ENCODE data around the gene PP2D1.
"Not testable (repeated sequence)": the region's sequence is repeated elsewhere in the genome, so short reads cannot be mapped to it uniquely, and the experiment has no call there.

DNA sequence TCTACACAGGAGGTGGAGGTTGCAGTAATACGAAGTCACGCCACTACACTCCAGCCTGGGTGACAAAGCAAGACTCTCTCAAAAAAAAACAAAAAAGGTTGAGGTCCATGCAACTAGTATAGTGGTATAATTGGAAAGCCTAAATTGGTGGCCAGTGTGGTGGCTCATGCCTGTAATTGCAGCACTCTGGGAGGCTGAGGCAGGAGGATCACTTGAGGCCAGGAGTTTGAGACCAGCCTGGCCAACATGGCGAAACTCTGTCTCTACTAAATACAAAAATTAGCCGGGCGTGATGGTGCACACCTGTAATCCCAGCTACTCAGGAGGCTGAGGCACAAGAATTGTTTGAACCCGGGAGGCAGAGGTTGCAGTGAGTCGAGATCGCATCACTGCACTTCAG is 23.2 kb downstream of the PP2D1 start:
- not testable (repeated sequence) for TF ChIP-seq FOS (IDR thresholded peaks at IDR 0.05; ENCODE audit: borderline replicate concordance, insufficient read depth, low read length); POLR2AphosphoS5 (IDR thresholded peaks at IDR 0.05; ENCODE audit: insufficient read depth, low read depth, low read length); POLR2A (IDR thresholded peaks at IDR 0.05; ENCODE audit: low read depth, low read length); EZH2 (IDR thresholded peaks at IDR 0.05; ENCODE audit: borderline replicate concordance, low read depth, low read length, severe bottlenecking); JUN (IDR thresholded peaks at IDR 0.05; ENCODE audit: borderline replicate concordance, insufficient read depth, insufficient read length, low read depth); MYC (IDR thresholded peaks at IDR 0.05; ENCODE audit: low read depth, low read length)
- TF ChIP-seq, protein P1, sequence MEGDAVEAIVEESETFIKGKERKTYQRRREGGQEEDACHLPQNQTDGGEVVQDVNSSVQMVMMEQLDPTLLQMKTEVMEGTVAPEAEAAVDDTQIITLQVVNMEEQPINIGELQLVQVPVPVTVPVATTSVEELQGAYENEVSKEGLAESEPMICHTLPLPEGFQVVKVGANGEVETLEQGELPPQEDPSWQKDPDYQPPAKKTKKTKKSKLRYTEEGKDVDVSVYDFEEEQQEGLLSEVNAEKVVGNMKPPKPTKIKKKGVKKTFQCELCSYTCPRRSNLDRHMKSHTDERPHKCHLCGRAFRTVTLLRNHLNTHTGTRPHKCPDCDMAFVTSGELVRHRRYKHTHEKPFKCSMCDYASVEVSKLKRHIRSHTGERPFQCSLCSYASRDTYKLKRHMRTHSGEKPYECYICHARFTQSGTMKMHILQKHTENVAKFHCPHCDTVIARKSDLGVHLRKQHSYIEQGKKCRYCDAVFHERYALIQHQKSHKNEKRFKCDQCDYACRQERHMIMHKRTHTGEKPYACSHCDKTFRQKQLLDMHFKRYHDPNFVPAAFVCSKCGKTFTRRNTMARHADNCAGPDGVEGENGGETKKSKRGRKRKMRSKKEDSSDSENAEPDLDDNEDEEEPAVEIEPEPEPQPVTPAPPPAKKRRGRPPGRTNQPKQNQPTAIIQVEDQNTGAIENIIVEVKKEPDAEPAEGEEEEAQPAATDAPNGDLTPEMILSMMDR (IDR thresholded peaks at IDR 0.05; ENCODE audit: extremely low read depth in 1 of 2, insufficient read depth in 1 of 2, low read depth in 1 of 2, low read length in 2 of 2) = not testable (repeated sequence)
- TF ChIP-seq, protein P2, sequence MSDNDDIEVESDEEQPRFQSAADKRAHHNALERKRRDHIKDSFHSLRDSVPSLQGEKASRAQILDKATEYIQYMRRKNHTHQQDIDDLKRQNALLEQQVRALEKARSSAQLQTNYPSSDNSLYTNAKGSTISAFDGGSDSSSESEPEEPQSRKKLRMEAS (IDR thresholded peaks at IDR 0.05; ENCODE audit: insufficient read depth, insufficient read length) = not testable (repeated sequence)
